Measurements from ENCODE around the gene CXCR5. TPM values are rescaled to one million over a fixed set of nuclear protein-coding genes. Genes with fewer than 3 reads are reported as not detected.
"Not testable (repeated sequence)": the region's sequence is repeated elsewhere in the genome, so short reads cannot be mapped to it uniquely, and the experiment has no call there.

CXCR5 gene, protein sequence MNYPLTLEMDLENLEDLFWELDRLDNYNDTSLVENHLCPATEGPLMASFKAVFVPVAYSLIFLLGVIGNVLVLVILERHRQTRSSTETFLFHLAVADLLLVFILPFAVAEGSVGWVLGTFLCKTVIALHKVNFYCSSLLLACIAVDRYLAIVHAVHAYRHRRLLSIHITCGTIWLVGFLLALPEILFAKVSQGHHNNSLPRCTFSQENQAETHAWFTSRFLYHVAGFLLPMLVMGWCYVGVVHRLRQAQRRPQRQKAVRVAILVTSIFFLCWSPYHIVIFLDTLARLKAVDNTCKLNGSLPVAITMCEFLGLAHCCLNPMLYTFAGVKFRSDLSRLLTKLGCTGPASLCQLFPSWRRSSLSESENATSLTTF
- total RNA-seq: not detected in 2 replicates

DNA sequence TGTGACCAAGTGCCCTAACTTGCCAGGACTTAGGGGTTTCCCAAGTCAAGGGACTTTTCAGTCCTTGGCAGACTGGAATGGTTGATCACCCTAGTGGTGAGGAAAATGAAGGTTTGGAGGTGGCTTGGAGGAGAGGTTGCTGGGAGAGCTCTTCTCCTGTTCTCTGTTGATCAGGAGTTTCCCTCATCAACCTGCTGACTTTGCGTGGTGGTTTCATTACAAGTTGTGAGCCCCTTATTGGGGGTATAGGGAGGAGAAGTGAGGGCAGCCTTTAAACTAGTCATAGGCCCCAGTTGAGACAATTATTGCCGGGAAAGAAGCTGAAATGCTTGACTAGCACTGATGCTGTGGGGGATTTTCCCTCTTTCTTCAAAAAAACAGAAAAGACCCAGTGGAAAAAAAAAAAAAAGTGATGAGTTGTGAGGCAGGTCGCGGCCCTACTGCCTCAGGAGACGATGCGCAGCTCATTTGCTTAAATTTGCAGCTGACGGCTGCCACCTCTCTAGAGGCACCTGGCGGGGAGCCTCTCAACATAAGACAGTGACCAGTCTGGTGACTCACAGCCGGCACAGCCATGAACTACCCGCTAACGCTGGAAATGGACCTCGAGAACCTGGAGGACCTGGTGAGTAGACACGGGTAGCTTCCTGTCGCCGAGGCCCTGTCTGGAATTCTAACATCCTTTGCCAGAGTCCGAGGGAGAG lies at the start of gene CXCR5:
CXCR5 (plus strand) TSS at position 525 of the 704 bp plus-strand sequence; CDS start at position 575, 50 bp downstream.
- no peak for DNase-seq (ENCODE audit: low read depth in 2 of 2)

GRCh38 chr11:118834427-118835028 lies 49.2 kb upstream of the CXCR5 start:
- DNase-seq (ENCODE audit: low read depth in 2 of 2): no peak

DNA sequence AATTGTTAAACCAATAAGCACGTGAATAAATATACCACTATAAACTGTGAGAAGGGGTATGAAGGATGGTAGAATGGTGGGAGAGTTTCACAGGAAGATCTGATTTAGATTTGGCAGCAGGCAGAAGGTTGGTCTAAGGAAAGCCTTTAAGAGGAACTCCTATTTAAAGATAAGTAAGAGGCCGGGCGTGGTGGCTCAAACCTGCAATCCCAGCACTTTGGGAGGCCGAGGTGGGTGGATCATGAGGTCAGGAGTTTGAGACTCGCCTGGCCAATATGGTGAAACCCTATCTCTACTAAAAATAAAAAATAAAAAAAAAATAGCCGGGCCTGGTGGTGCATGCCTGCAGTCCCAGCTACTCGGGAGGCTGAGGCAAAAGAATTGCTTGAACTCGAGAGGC lies 45.8 kb upstream of the CXCR5 start:
- DNase-seq (ENCODE audit: low read depth in 2 of 2): no peak

- no peak for DNase-seq (ENCODE audit: low read depth in 2 of 2)
These were observed 44.7 kb upstream of the CXCR5 start for GRCh38 chr11:118838905-118839553.

DNA sequence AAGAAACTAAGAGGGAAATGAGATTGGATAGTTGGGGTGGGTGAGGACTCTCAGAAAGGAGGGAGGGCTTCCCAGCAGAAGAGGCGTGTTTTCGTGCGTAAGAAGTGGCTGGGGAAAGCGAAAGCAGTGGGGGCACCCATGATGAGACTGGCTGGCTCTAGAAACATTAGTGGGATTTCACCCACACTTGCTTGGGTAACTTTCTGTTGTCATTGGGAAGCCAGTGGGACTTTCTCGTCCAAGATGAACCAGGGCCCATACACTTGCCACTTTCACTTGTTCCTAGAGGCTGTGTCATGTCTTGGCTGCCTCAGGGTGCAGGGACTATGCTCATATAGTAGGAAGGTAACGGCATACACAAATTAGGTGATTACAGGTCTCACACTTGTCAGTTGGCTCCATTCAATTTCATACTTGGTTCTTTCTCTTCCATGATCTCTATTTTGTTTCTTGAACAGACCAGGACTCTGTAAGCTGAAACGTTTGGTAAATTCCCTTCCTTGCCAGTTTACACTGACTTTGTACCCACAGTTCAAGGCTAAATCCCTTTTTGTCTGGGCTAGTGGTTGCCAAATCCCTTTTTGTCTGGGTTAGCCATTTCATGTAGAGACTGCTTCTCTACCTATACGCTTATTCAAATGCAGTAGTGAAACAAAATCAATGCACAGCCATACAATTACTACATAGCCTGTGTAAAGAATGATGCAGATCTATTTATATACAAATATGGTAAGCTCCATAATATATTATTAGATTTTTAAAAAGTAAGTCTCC lies 42.0 kb upstream of the CXCR5 start:
- no peak for DNase-seq (ENCODE audit: low read depth in 2 of 2)

DNA sequence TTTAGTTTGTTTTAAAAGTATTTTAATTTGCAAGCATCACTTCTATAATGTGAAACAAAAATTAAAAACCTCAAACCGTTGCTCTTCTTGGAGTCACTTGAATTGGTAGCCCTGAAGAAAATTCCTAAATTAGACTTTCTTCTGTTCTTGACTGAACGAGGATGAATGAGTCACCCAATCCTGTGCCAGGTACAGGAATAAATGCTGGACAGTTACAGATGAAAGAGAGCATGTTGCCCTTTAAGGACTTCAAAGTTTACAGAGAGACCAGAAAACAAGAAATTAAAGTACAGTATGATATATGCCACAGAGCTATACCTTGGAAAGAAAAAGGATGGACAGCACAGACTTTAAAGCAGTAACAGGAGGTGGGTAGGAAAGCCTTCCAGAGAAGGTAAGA lies 41.3 kb upstream of the CXCR5 start:
- DNase-seq (ENCODE audit: low read depth in 2 of 2): no peak

DNA sequence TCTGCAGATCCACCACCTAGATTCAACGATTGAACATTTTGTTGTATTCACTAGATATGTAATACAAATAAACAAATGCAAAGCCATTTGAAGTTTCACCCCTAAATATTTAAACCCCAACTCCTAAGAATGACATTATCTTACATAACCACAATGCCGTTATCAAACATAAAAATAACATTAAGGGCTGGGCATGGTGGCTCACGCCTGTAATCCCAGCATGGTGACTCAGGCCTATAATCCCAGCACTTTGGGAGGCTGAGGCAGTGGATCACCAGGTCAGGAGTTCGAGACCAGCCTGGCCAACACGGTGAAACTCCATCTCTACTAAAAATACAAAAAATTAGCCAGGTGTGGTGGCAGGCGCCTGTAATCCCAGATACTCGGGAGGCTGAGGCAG lies 40.8 kb upstream of the CXCR5 start:
- not testable (repeated sequence) for DNase-seq (ENCODE audit: low read depth in 2 of 2)

DNA sequence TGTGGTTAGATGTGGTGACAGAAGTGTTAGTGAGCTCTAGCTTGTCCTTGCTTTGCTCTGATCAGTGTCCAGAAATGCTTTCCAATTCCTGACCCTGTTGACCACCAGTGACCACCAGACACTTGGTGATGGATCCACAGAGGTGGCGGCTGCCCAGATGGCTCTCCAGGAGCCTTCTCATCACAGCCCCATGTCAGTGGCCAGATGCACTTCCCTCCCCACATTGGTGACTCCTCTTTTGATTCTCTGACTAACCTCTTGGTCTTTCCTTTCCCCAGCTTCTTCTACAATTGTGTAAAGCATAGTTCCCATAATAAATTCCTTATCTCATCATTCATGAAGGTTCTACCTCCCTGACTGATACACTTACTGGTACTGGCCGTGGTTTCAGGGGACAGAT lies 40.1 kb upstream of the CXCR5 start:
- no peak for DNase-seq (ENCODE audit: low read depth in 2 of 2)

GRCh38 chr11:118845369-118845768 lies 38.3 kb upstream of the CXCR5 start:
- peak in 1 of 2 donors; percentile 7 for DNase-seq (ENCODE audit: low read depth in 2 of 2)

GRCh38 chr11:118846181-118846935 lies 37.3 kb upstream of the CXCR5 start:
- no peak for DNase-seq (ENCODE audit: low read depth in 2 of 2)

DNA sequence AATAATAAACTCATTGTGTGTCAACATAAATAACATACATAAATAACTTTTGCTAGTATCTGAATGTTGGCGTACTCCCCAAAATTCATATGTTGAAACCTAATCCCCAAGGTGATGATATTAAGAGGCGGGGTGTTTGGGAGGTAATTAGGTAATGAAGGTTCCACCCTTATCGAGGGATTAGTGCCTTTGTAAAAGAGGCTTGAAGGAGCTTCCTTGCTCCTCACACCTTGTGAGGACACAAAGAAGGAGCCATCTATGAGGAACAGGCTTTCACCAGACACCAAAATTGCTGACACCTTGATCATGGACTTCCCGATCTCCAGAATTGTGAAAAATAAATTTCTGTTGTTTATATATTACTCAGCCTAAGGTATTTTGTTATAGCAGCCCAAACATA lies 33.9 kb upstream of the CXCR5 start:
- no peak for DNase-seq (ENCODE audit: low read depth in 2 of 2)

DNA sequence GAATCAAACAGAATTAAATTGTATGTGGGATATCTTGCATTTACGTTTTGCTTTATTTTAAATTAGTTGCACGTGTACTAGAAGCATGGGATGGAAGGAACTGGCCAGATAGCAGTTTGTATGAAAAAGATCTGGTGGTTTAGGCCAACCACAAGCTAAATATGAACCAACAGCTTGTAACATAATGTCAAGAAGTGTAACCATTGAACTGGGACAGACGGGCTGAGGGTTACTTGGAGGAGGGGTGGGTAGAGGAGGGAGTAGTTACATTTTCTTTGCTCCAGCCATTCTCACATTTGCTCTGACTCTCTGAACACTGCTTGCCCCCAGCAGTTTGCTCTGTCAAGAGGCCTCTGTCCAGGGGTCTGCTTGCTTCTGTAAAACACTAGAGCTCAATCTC lies 31.7 kb upstream of the CXCR5 start:
- no peak for DNase-seq (ENCODE audit: low read depth in 2 of 2)

- no peak for DNase-seq (ENCODE audit: low read depth in 2 of 2)
These were observed 30.0 kb upstream of the CXCR5 start for GRCh38 chr11:118853678-118854077.

DNA sequence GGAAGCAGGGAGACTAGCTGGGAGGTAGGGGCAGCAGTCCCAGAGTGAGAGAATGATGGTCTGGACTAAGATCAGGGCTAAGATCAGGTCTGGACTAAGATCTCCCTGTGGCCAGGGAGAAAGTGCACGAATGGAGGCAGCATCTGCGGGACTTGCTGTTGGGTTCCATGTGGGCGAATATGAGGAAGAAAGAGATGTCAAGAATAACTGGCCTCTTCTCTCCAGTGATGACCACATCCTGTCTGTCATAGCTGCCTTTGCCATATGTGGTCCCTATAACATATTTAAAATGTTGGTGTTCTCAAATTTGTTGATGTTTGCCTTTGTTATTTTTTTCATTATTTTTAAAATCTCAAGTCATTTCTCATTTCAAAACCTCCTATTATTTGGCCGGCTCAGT lies 27.4 kb upstream of the CXCR5 start:
- DNase-seq (ENCODE audit: low read depth in 2 of 2): no peak

- DNase-seq (ENCODE audit: low read depth in 2 of 2): no peak
These were observed 26.3 kb upstream of the CXCR5 start for GRCh38 chr11:118857385-118857784.

- no peak for DNase-seq (ENCODE audit: low read depth in 2 of 2)
These were observed 23.7 kb upstream of the CXCR5 start for GRCh38 chr11:118859973-118860372.

DNA sequence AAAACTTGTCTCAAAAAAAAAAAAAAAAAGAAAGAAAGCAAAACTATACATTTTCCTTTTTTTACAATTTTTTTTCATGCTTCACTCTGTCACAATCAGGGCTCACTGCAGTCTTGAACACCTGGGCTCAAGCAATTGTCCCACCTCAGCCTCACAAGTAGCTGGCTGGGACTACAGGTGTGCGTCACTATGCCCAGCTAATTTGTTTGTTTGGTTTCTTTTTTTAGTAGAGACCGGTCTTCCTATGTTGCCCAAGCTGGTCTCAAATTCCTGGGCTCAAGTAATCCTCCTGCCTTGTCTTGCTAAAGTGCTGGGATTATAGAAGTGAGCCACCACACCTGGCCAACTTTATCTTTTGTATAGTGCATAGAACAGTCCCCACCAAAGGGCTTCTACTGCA lies 15.0 kb upstream of the CXCR5 start:
- no peak for DNase-seq (ENCODE audit: low read depth in 2 of 2)

DNA sequence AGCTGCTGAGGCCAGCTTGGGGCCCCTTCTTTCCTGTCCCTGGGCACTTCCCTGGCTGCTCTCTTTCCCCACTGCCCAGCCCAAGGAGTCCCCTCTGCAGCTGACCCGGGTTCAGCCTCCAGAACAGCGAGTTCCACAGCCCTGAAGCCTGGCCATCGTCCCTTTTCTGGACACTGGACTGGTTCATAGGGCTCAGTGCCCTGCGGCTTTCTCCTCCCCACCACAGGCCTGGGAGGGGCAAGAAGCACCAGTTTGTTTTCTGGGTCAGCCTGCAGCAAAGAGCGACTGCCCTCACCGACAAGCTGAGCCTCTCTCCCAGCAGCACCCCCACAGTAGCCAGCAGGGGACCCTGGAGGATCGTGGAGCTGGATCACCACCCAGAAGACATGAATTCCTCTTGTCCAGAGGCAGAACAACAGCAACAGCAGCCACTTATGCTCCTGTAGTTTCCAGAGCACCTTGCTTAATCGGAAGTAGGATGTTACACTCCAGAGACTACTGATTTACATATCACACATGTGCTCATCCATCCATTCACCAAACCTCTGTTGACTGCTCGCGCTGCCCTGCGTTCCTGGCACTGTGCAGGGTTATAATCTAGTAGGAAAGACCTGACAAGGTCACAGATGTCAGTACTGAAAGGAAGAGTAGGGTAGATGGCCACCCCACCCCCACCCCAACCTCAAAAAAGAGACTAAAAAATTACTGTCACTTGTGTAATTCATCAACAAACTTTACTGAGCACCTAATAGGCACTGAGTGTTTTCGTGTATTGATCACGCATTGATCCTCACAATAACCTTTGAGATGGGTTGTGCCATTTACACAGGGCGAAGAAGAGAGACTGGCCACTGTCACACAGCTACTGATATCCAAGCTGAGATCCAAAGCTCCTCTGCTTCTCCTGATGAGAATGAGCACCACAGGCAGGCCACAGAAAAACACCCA lies 13.0 kb upstream of the CXCR5 start:
- DNase-seq (ENCODE audit: low read depth in 2 of 2): no peak

- DNase-seq (ENCODE audit: low read depth in 2 of 2): no peak
These were observed 11.3 kb upstream of the CXCR5 start for GRCh38 chr11:118872403-118872821.
